SKM-1 treated with dmso at 0.1 percent for 144 hours (cell line): ENCODE measurements around the gene MAPKBP1.
"Not testable (repeated sequence)": the region's sequence is repeated elsewhere in the genome, so short reads cannot be mapped to it uniquely, and the experiment has no call there.

Source experiments
- DNase-seq: peaks from one replicate; lab custom pipeline; 2025; ENCODE audit not compliant: unreplicated experiment; lab: John Stamatoyannopoulos, UW

Gene MAPKBP1

DNA sequence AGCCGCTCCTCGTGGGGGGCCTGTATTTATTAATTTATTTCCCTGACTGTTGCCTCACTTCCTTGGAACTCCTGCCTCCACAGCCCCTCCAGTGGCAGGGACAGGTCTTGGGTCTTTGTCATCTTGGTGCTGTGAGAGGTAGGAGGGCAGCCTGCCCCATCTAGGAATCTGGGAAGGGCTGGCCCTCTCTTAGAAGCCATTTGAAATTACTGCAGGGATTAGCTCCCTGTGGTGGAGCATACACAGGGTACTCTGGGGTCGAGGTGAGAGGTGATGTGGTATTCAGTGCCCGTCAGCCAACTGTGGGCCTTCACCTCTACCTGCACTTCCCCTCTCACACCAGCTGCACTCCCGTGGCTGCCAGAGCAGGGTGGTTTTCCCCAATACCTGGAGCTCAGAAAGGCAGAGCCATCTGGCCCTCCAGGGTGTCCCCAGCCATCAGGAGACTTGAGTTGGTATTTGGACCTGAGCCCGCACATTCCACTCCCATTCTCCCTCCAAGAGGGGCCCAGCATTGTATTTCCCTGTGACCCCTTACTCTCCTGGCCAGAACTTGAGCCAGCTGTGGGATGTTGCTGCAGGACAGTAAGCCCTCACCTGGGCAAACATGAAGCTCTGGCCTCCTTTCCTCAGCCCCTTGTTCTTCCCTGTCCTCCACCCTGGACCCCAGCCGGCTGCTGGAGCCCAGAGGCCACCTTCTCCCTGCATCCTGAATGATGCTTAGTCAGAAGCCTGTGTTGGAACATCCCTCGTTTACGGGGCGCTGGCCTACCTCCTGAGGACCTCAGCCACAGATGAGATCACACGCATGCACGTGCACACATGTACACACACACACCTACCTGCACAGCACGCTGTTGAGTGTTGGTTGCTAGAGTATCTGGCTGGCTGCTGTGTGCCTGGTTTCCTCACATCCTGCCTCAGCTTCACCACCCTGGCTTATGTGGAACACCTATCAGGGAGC is 51.6 kb downstream of the MAPKBP1 start:
- DNase-seq, result no peak

- DNase-seq, result no peak
These were observed 53.1 kb downstream of the MAPKBP1 start for GRCh38 chr15:41827290-41827879.

DNA sequence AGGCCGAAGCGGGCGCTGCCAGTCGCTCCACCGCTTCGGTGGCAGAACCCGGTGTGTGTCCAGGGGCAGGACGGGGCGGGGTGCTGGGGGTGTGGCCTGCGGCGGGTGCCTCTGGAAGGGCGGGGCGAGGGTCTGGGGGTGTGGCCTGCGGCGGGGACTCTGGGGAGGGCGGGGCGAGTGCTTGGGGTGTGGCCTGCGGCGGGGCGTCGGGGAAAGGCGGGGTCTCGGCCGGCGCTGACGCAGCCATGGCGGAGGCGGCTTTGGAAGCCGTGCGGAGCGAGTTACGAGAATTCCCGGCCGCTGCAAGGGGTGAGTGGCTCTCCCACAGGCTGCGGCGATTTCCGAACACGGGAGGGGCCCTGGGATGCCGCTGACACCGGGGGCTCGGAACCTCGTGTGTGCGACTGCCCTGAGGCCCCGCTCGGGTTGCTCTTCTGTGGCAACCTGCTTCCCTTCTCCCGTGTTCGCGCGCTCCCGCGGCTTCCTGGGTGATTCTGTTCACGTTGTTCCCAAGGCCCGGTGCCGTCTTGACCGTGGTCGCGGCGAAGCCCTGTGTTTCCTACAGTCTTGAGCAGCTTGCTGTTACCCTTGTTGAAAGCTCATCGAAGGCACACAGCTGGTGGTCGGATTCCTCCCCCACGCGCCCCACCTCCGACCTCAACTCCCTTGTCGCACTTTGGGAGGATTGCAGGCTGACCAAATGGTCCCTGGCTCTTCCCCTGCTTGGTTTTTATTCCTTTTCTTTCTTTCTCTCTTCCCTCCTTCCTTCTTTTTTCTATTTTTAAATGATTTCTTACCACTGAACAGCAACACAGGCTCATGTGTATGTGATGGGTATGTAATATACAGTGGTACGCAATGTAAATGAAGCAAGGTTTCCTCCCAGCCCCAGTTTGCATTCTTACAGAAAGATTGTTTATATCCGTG is 53.9 kb downstream of the MAPKBP1 start, which contains the start of gene JMJD7:
JMJD7 (plus strand) TSS at position 213 of the 927 bp plus-strand sequence; CDS start at position 246, 33 bp downstream.
- peak; percentile 70 for DNase-seq

DNA sequence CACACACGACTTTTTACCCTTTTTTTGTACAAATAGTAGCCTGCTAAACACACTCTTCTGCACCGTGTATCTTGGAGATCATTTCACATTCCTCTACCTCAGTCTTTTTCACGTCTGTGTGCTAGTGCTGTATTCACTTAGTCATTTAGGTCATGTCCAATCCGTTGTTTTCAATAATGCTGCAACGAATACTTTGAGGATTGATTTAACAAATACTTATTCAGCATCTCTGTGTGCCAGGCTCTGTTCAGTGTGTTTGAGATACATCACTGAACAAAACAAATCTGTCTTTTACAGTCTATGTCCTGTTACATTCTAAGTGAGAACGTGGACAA is 54.5 kb downstream of the MAPKBP1 start:
- no peak for DNase-seq

DNA sequence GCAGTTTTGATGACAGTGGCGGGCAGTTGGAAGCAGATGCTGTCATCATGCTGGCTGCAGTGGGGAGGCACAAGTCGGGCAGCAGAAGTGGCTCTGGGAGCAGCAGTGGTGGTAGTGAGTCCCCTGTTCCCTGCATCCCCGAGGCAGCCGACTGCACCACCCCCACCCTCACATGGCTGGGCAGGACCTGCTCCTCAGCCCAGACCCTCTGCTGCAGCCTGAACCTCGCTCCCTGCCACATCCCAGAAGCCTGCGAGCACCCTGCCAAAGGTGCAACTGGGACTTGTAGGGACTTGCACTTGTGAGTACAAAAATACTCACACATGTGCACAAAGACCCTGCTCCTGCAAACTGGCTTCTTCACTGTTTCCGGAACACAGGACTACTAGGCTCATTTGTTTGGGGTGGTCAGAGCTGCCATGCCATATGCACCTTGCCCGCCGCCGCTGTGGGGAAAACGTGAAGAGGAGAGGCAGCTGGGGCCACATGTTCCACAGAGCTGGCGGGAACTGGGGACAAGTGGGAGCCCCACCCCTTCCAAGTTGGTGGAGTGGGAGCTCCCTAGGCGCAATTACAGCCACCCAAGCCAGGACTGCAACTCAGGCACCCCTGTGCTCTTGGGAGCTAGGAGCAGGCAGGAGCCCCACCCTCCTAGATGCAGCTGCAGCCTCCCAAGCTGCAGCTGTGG is 55.8 kb downstream of the MAPKBP1 start:
- DNase-seq, result no peak

GRCh38 chr15:41831291-41831690 is 57.0 kb downstream of the MAPKBP1 start:
- DNase-seq, result not testable (repeated sequence)

DNA sequence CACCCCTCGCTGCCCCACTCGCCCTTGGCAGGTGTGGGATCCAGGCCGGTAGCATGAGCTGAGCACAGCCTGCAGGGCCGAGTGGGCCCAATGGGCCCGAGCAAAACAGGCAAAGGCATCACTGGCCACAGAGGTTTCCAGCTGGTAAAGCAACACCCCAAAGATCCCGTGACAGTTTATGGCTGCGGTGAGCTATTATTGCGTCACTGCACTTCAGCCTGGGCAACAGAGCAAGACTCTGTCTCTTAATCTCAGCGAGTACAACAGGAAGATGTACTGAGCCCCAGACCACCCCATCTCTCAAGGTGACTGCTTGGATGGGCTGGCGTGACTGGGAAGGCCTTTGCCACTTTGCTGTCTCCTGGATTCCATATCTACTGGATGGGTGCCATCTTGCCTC is 57.9 kb downstream of the MAPKBP1 start:
- DNase-seq, result no peak

GRCh38 chr15:41832875-41833274 is 58.6 kb downstream of the MAPKBP1 start:
- DNase-seq, result no peak

- DNase-seq, result no peak
These were observed 59.8 kb downstream of the MAPKBP1 start for GRCh38 chr15:41834096-41834495.

DNA sequence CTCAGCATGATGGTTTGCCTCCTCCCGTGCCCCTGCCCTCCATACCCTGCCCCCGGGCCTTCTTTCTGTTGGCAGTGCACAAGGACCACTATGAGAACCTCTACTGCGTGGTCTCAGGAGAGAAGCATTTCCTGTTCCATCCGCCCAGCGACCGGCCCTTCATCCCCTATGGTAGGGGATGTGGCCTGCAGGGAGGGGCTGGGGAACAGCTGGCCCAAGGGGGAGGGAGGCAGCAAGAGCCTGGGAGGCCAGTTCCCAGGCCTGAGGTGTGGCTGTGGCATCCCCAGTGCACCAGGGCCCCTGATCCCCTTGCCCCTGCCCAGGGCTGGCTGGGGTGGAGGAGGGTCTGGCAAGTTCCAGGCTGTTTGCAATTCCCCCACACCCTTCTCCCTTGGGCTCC is 61.8 kb downstream of the MAPKBP1 start:
- no peak for DNase-seq

DNA sequence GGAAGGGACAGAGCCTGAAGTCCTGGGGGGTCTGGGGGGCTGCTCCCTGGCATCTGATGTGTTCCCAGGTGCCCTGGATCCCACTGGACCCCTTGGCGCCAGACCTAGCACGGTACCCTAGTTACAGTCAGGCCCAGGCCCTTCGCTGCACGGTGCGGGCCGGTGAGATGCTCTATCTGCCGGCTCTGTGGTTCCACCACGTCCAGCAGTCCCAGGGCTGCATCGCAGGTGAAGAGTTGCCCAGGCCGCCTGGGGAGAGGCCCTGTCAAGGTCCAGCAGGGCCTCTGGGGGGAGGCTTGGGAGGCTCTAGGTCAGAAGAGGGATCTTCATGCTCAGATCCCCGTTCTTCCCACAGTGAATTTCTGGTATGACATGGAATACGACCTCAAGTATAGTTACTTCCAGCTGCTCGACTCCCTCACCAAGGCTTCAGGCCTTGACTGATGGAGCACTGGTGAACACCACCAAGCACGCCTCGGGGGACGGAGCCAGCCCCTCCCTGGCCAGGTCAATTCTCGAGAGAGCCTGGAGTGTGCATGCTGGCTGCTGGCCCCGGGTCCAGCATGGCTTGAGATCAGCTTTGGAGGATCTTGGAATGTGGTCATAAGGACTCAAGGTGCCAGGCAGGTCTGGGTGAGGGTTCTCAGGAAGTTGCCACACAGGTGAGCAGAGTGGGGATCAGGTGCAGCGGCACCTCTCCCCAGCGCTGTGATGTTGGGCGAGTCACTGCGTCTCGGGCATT is 62.6 kb downstream of the MAPKBP1 start:
- DNase-seq, result no peak

DNA sequence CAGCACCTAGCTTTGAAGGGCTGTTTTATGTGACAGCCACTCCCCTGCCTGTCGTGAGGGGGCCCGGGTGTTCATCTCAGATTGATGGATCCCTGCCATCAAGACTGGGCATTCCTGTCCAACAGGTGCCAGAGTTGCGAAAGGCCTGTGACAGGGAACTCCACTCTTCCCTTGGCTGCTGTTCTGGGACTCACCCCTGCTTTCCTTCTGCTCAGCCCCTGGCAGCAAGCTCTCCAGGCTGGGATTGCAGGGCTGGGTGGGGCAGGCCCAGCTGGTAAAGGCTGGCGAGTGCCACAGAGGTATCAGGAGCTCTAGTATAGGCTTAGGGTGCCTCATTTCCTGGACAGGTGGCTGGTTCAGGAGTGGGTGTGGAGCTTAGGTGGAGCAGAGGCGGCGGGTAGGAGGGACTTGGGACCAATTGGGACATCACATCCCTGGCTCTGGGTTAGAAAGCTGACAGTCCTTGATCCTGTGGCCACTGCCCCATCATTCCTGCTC is 64.2 kb downstream of the MAPKBP1 start, which contains the start of gene PLA2G4B:
PLA2G4B (plus strand) TSS at position 448 of the 498 bp plus-strand sequence. CDS start 67 bp downstream, outside the sequence.
- no peak for DNase-seq

DNA sequence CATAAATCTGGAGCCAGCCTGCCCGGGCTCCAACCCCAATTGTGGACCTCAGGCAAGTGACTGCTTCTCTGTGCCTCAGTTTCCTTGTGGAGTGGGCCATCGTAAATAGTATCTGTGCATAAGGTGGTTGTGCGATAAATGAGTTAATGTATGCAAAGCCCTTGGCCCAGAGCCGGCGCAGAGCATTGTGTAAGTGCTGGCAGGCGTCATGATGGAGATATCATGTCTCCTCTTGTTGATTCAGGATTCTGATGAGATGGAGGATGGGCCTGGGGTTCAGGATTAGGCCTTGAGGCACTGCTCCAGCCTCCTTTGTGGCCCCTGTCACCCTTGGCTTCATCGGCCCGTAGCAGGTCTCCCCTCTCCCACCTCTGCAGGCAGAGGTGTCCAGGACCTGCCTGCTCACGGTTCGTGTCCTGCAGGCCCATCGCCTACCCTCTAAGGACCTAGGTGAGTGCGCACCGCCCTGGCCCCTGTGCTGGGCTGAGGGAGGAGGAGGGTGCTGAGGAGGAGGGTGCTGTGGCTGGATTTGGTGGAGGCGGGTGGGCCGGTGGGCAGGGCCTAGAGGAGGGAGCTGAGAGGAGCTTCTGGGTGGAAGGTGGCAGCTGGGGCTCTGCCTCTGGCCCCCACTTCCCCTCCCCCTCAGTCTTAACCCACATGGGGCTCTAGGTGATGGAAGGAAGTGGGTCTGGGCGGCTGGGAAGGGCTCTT is 65.7 kb downstream of the MAPKBP1 start:
- DNase-seq, result no peak

DNA sequence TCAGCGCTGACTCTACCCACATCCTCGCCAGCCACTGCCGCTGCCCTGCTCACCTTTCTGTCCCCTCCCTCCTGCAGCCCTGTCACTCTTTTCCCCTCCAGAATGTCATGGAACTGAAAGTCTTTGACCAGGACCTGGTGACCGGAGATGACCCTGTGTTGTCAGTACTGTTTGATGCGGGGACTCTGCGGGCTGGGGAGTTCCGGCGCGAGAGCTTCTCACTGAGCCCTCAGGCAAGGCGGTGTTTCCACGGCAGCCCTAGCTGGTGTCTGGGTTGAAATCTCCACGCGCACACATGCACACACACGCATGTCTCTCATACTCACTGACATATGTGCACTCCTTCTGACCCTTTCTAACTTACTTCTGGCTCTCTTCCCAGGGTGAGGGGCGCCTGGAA is 66.4 kb downstream of the MAPKBP1 start:
- no peak for DNase-seq

GRCh38 chr15:41841131-41841530 is 66.8 kb downstream of the MAPKBP1 start:
- no peak for DNase-seq

DNA sequence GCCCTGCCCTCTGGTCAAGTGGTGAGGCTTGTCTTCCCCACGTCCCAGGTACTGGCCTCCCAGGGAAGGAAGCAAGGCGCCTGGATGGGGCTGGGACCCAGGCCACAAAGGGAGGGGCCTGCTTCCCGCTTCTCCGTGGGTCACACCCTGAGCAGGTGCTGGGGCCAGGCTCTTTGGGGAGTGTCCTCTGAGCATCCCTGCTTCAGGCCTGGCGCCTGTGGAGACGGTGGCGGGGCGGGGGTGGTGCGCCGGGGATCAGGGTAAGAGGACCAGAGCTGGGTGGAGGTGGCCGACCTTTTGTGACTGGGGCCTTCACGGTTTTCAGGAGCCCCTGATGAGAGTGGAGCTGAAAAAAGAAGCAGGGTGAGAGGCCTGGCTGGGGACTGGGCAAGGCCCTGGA is 67.9 kb downstream of the MAPKBP1 start:
- no peak for DNase-seq

DNA sequence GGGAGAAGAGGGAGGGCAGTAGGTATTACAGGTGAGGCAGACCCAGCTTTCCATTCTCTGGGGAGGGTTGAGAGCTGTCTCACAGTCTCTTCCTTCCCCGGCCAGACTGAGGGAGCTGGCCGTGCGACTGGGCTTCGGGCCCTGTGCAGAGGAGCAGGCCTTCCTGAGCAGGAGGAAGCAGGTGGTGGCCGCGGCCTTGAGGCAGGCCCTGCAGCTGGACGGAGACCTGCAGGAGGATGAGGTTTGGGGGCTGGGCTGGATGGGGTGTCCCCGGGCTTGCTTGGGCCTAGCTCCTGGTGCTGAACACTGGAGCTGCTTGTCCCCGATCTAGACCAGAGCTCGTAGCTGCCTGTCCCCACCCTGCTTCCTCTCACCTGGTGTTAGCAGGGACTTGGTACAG is 69.3 kb downstream of the MAPKBP1 start:
- DNase-seq, result no peak

DNA sequence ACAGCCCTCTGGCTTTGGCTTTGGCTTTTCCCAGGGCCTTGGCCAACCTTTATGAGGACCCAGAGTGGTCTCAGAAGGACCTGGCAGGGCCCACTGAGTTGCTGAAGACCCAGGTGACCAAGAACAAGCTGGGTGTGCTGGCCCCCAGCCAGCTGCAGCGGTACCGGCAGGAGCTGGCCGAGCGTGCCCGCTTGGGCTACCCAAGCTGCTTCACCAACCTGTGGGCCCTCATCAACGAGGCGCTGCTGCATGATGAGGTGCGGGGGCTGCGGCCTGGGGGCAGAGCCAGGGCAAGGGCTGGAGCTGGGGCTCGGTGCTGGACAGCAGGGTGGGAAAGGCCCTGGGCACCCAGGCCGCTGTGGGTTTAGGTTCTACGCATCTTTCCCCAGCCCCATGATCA is 70.5 kb downstream of the MAPKBP1 start:
- DNase-seq, result no peak

GRCh38 chr15:41847206-41847605 is 72.9 kb downstream of the MAPKBP1 start:
- no peak for DNase-seq
